ENCODE measurements around the gene CD22.
"Not testable (repeated sequence)": the region's sequence is repeated elsewhere in the genome, so short reads cannot be mapped to it uniquely, and the experiment has no call there.

Gene CD22

GRCh38 chr19:35345671-35346111 is 16.7 kb downstream of the CD22 start:
- no peak for DNase-seq

DNA sequence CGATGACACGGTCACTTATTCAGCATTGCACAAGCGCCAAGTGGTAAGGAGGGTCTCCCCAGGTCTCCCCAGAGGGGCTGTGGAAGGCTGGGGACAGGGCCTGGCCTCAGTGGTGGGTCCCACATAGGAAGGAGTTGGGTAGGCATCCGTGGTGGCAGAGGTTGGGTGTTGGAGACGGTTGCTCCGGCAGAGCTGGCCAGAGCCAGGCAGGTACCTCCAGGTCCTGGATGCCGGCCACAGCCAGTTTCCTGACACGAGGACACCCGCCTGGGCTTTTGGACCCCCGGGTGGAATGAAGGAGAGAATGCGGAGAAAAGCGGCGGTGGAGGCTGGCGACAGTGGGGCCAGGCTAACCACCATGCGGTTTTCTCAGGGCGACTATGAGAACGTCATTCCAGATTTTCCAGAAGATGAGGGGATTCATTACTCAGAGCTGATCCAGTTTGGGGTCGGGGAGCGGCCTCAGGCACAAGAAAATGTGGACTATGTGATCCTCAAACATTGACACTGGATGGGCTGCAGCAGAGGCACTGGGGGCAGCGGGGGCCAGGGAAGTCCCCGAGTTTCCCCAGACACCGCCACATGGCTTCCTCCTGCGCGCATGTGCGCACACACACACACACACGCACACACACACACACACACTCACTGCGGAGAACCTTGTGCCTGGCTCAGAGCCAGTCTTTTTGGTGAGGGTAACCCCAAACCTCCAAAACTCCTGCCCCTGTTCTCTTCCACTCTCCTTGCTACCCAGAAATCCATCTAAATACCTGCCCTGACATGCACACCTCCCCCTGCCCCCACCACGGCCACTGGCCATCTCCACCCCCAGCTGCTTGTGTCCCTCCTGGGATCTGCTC is 17.4 kb downstream of the CD22 start:
- DNase-seq: no peak

DNA sequence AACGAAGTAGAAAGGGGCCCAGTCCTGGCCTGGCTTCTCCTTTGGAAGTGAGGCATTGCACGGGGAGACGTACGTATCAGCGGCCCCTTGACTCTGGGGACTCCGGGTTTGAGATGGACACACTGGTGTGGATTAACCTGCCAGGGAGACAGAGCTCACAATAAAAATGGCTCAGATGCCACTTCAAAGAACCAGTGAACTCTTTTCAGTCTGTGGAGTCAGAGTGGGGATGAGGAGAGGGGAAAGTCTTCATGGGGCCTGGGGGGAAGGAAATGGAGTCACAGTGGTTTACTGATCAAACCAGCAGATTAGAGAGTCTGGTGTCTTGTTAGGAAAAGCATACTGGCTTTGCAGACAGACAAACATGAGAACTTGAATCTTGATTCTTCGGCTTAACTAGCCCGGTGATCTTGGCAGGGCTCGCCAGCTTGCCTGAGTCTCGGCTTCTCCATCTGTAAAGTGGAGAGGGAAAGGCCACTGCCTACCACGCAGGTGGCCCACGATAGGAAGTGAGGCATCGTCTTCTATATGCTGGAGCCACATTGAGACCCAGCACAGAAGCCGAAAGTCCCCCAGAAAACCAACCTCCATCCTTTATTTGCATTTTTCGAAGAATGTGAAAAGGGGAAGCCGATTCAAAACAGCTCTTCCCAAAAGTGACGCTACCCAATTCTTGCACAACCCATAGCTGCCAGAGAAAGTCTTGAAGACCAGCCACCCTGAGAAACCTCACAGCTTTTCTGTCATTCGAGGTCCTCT is 18.4 kb downstream of the CD22 start, which contains the start of gene FFAR1:
FFAR1 (plus strand) TSS at position 732 of the 759 bp plus-strand sequence. CDS start 3,650 bp downstream, outside the sequence.
- no peak for DNase-seq

DNA sequence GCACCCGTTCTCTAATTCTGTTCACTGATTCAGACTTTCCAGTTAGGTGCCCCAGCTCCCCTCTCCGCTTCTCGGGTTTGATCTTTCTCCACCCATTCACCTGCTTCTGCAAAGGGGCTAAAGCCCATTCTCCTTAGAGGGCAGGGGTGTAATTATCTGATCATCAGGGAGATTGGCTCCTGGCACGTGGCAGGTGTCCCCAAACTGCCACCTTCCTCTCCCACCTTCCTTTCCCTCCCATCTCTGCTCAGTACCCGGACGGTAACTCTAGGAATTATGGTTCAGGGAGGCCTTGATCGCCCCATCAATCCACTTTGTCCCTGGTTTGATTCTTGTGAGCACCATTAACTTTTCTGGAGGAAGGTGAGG is 18.9 kb downstream of the CD22 start:
- DNase-seq: no peak

- no peak for DNase-seq
These were observed 20.1 kb downstream of the CD22 start for GRCh38 chr19:35348911-35349611.

DNA sequence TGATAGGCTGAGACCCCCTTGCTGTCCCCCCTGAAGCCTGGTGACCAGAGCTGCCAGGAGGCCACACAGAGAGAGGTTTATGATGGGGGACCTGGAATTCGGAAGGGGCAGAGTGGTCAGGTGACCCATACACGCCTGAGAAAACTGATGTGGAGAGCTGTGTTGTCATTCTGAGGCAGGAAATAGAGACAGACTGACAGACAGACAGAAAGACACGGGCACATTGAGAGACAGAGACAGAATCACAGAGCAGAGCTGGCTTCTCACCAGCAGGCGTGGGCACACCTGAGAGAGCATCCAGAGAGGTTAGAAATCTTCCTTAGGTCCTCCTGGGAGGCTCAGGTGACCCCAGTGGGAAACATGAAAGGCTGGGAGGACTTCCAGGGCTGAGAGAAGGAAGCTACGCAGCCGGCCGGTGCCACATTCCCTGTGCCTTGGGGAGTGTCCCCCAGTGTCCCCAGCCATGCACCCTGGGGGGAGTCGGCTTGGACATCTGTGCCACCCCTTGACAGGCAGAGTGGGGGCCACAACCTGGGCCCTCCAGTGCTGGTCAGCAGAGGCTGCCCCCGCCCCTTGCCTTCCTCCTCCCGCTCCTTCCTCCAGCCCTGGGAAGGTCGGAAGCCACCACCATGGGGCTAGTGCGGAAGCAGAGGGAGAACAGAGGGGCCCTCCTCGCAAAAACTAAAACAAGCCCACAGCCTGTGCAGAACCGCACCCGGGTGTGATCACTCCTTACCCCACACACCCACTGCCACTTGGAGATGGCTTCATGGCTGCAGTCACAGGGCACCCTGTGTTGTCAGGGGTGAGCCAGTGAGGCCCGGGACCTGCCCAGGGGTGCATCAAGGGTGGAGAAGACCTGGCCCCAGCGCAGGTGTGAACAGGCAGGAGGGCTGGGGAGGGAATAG is 20.9 kb downstream of the CD22 start:
- DNase-seq: no peak

DNA sequence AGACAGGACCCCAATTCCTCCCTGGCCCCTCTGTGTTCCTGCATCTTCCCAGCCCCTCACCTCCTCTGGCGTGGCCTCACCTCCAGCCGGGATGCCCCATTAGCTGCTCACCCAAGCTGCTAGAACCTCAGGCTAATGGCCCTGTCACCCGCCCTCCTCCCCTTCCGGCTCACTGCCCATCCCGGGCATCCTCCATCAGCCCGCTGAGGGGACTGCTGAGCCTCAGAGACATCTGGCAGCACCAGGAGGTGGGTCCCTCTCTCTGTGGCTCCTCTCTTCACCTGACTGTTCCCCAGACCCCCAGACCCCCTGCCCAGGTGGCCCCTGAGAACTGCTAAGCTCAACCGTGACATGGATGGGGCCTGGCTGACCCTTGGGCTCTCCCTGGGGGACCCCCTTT is 21.6 kb downstream of the CD22 start:
- DNase-seq: no peak

DNA sequence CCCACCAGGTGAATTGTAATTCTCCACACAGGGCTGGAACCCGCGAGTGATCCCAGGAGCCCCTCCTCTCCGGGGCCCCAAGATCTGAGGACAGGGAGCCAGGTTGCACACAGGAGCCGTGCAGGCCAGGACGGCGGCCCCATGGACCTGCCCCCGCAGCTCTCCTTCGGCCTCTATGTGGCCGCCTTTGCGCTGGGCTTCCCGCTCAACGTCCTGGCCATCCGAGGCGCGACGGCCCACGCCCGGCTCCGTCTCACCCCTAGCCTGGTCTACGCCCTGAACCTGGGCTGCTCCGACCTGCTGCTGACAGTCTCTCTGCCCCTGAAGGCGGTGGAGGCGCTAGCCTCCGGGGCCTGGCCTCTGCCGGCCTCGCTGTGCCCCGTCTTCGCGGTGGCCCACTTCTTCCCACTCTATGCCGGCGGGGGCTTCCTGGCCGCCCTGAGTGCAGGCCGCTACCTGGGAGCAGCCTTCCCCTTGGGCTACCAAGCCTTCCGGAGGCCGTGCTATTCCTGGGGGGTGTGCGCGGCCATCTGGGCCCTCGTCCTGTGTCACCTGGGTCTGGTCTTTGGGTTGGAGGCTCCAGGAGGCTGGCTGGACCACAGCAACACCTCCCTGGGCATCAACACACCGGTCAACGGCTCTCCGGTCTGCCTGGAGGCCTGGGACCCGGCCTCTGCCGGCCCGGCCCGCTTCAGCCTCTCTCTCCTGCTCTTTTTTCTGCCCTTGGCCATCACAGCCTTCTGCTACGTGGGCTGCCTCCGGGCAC is 22.6 kb downstream of the CD22 start:
- DNase-seq: no peak

- DNase-seq: no peak
These were observed 23.1 kb downstream of the CD22 start for GRCh38 chr19:35352177-35352447.

GRCh38 chr19:35352448-35353304 is 23.7 kb downstream of the CD22 start:
- DNase-seq: no peak

- DNase-seq: no peak
These were observed 24.6 kb downstream of the CD22 start for GRCh38 chr19:35353635-35354034.

DNA sequence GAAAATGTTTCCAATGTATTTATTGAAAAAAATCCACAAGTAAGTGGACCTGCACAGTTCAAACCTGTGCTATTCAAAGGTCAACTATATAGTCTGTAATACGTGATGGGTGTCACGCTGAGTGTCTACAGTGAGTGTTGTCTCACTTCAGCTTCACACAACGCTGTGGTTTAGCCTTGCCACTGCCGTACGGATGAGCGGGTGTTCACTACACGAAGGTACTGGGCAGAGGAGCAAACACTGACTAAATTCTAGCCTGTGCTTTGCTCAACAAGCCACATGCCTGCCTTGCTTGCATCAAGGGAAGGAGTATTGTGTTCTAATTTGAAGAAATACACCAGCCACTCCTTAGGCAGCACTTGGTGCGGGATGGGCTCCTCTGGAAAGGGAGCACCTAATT is 25.9 kb downstream of the CD22 start:
- no peak for DNase-seq

- DNase-seq: no peak
These were observed 26.9 kb downstream of the CD22 start for GRCh38 chr19:35355791-35356460.

- DNase-seq: no peak
These were observed 29.0 kb downstream of the CD22 start, which contains the start of gene FFAR3 for GRCh38 chr19:35357867-35358573. TSS of gene FFAR3 (plus strand) at chr19:35358460. CDS start at chr19:35358891, 431 bp downstream.

- DNase-seq: not testable (repeated sequence)
These were observed 29.8 kb downstream of the CD22 start for GRCh38 chr19:35358834-35359233.

- not testable (repeated sequence) for DNase-seq
These were observed 30.4 kb downstream of the CD22 start for GRCh38 chr19:35359395-35359794.

GRCh38 chr19:35360081-35360480 is 31.1 kb downstream of the CD22 start:
- not testable (repeated sequence) for DNase-seq

- DNase-seq: no peak
These were observed 32.0 kb downstream of the CD22 start for GRCh38 chr19:35360880-35361420.
